Choroid plexus epithelial cell (primary cell): ENCODE results near the gene KCNIP2.

Experiments used
- DNase-seq: peaks from one replicate; pipeline ENCODE4 v3.0.0-alpha.2; 2010; ENCODE audit warnings: low read depth
- H3K4me3 ChIP-seq: 2 replicates; pipeline ENCODE4 v1.5.1; 2011; ENCODE audit warnings: low read depth, mild to moderate bottlenecking, control low read depth, low read length, moderate library complexity
- CTCF ChIP-seq: conservative IDR thresholded peaks from 2 replicates; pipeline ENCODE4 v1.5.1; 2011; ENCODE audit warnings: low read depth, mild to moderate bottlenecking, control low read depth, inconsistent platforms, low read length, moderate library complexity

The KCNIP2 gene

DNA sequence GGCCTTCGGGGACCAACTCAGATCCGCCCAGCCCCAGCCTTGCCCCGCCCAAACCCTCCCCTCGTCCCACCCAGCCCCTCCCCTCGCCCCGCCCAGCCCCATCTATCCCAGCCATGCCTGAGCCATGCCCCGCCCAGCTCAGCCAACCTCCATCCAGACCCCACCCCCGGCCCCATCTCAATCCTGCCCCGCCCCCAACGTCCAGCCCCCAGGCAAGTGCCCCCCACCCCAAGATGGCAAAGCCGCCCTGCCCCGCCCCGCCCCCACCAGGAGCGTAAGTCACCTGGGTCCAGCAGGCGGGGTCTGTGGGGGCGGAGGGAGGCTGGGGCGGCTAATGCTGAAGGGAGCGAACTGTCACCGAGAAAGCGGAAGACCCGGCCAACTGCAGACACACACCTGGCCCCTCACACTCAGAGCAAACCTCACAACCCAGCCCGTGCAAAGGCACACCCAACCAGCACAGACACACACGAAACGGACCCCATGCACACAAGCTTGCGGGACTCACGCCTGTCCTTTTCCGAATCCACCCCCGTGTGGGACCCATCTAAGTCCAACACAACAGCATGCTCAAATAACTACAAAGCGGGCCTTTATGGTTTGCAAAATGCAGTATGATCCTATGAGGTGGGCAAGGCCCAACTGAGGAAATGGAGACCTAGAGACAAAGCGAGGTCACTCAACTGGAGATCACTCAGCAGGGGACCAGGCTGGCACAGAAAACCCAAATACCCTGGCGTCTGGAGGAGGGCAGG, 13.9 kb downstream of the KCNIP2 start:
- peak overlapping the region; percentile 72 for H3K4me3 ChIP-seq
- TF ChIP-seq CTCF, result no peak
- peak; percentile 67 for DNase-seq

DNA sequence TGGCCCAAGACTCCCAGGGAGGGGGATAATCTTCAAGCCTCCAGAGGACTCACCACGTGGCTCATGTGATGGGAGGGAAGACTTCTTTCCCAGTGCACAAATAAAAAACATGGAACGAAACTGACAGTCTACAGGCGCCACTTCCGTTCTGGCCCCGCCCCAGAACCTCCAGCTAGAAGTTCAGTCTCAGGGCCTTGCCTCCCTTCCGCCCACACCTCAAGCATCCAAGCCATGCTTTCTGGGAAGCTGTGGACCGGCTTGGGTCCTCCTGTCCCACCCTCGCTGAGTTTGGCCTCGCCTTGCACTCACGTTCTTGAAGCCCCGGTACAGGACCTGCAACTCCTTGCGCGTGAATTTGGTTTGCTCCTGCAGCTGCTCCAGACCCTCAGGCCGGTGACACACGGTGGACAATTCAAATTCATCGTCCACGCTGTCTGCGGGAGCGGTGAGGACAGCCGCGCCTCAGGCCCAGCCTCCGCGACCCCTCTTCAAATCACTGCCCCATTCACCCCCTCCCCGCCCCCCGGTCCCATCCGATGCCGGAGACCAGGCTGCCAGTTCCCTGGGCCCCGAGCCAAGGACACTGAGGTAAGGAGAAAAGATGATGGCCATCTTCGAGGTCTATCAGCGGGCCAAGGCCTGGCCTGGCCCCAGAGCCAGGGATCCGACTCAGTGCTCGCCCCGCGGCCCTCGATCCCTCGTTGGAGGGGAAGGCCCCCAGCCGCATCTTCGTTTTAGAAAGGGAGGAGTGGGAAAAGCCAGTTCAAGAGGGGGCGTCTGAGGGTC, 14.6 kb downstream of the KCNIP2 start:
- H3K4me3 ChIP-seq, result peak overlapping the region; percentile 52
- DNase-seq, result no peak
- no peak for TF ChIP-seq CTCF

DNA sequence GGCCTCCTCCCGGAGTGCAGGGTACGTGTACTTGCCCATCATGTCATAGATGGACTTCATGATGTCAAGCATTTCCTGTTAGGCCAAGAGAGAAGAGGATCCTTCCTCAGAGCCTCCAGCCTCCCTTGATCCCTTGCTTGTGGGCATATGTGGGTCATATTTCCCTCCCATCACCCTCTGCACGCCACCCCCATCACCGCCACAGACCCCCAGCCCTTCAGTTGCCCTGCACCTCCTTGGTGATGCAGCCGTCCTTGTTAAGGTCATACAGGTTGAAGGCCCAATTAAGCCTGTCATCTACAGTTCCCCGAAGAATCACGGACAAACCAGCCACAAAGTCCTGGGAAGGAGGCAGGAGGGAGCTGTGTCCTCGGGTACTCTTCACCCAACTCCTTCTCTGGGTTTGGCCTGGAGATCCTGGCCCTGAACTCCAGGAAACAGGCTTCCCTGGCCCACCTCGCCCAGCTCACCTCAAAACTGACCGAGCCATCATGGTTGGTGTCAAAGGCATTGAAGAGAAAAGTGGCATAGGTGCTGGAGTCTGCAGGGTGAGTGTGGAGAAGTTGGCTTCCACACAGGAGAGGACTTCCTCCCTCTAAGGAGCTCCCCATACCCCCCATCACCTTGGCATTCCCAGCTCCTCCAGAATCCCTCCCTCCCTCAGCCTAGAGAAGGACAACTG, 15.5 kb downstream of the KCNIP2 start:
- no peak for TF ChIP-seq CTCF
- no peak for DNase-seq
- H3K4me3 ChIP-seq, result no peak overlapping the region

DNA sequence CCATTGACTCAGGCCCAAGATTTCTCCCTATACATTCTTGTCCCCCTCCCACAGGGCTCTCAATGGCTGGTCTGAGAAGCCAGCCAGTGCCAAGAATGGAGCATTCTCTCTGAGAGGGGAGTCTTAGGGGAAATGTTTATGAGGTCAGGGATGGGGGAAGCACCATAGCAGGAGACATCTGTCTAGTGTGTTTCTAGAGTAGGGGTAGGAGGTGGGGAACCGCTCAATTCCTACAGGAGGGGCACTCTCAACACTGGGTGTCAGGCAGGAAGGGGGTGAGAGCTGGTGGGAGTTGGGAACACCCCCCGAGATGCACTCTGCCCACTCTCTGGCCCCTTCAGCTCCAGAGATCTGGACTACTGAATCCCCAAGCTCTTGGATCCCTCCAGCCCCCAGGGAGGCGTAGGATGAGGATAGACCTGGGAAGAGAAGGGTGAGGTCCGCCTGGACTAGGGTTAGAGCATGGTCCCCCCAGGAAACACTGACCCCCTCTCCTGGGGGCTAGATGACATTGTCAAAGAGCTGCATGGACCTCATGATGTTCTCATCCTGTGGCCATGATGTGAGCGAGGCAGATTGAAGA, 16.7 kb downstream of the KCNIP2 start:
- TF ChIP-seq CTCF, result no peak
- no peak for DNase-seq
- no peak overlapping the region for H3K4me3 ChIP-seq

- DNase-seq, result no peak
- no peak overlapping the region for H3K4me3 ChIP-seq
- TF ChIP-seq CTCF, result no peak
Observed at GRCh38 chr10:101824736-101825135, 18.9 kb downstream of the KCNIP2 start.

- DNase-seq, result no peak
- peak overlapping the region; percentile 59 for H3K4me3 ChIP-seq
- no peak for TF ChIP-seq CTCF
Observed at GRCh38 chr10:101818872-101819633, 24.5 kb downstream of the KCNIP2 start.
